Ovary (tissue), 3 donors: ENCODE results near the gene WDFY1.

Experiments
- EP300 ChIP-seq: sonication (generic); formaldehyde crosslinking; IDR thresholded peaks from one replicate; pipeline ENCODE4 v1.6.1; 2017; ENCODE audit warnings: antibody characterized with exemption
- POLR2A ChIP-seq: fragments of 450-650 bp; IDR thresholded peaks from one replicate; pipeline ENCODE4 v1.6.1; 2017; ENCODE audit warnings: antibody characterized with exemption, mild to moderate bottlenecking, moderate library complexity
- TF ChIP-seq, protein P1 (sequence below), 3 donors: fragments of 450-650 bp in 2 of 3; fragments of 200-600 bp in 1 of 3; IDR thresholded peaks; one replicate each; pipeline versions ENCODE4 v1.5.1 to v1.8.0; 2016 to 2022; ENCODE audit warnings: antibody characterized with exemption in 3 of 3, mild to moderate bottlenecking in 1 of 3
- donor health status: DM: no; HTN: no; CAD: no.

DNA sequence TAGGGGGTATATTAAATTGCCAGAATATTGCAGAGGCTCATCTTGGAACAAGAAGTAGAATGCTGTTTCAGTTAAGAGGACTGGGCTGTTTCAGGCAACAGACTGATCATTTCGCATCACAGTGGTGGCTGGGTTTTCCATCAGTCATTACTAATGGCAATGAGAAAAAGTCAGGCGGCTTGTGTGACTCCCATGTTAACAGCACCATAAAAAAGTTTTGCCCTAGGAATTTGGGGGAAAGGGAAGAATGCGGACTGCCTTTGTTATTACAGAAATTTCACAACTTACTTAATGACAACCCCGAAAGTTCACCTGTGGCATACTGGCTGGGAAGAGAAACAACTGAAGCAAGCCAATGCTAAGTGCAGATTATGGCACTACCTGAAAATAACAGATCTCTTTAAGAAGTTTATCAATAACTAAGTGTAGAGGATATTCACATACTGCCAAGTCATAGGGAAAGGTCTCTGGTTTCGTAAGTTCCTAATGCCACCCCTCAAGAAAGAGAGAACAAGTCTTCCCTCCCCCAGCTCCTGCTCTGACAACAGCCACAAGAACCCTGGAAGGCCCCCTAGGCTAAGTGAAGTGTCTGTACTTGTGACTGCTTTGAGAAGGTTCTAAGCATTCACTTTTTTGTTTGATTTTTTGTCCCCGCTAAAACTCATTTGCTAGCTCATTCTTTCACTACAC lies 67.3 kb downstream of the WDFY1 start:
- TF ChIP-seq, protein P1, sequence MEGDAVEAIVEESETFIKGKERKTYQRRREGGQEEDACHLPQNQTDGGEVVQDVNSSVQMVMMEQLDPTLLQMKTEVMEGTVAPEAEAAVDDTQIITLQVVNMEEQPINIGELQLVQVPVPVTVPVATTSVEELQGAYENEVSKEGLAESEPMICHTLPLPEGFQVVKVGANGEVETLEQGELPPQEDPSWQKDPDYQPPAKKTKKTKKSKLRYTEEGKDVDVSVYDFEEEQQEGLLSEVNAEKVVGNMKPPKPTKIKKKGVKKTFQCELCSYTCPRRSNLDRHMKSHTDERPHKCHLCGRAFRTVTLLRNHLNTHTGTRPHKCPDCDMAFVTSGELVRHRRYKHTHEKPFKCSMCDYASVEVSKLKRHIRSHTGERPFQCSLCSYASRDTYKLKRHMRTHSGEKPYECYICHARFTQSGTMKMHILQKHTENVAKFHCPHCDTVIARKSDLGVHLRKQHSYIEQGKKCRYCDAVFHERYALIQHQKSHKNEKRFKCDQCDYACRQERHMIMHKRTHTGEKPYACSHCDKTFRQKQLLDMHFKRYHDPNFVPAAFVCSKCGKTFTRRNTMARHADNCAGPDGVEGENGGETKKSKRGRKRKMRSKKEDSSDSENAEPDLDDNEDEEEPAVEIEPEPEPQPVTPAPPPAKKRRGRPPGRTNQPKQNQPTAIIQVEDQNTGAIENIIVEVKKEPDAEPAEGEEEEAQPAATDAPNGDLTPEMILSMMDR (IDR thresholded peaks at IDR 0.05) = no peak
- no peak for TF ChIP-seq EP300
- TF ChIP-seq POLR2A = no peak
